ENCODE results near the gene LZTR1.

Gene LZTR1

GRCh38 chr22:21015466-21016006, 33.4 kb downstream of the LZTR1 start:
- Histone ChIP-seq H3K9me2 (replicated peaks; ENCODE audit: insufficient read depth, low read length) (no peaks in the 10 kb centered on the region), H2AFZ (ENCODE audit: low read length) (no peak overlapping the region), H3K4me1 (ENCODE audit: low read length) (no peaks in the 10 kb centered on the region; the same call in 1 of the 2 replicates), H3F3A (ENCODE audit: insufficient read depth, low read length) (no peaks in the 10 kb centered on the region), H3K79me2 (ENCODE audit: low read length) (no peaks in the 10 kb centered on the region), H3K9me3 (replicated peaks; ENCODE audit: insufficient read depth, low read length) (no peaks in the 10 kb centered on the region), H3K27me3 (replicated peaks; ENCODE audit: insufficient read depth, low read length) (peaks cover 53% of the 10 kb centered on the region), H4K20me1 (ENCODE audit: insufficient read depth, low read length) (no peaks in the 10 kb centered on the region), H3K9ac (ENCODE audit: low read length) (no peak overlapping the region), H3K27ac (ENCODE audit: low read length) (no peak overlapping the region), H3K4me3 (ENCODE audit: low read length) (no peak overlapping the region), H3K4me2 (ENCODE audit: low read depth, low read length) (no peak overlapping the region), H3K36me3 (replicated peaks; ENCODE audit: insufficient read depth, low read length) (no peaks in the 10 kb centered on the region)
- no peak for TF ChIP-seq EZH2 (optimal IDR thresholded peaks at IDR 0.05; ENCODE audit: low read depth, low read length)
- no peak for TF ChIP-seq CTCF (IDR thresholded peaks at IDR 0.05; ENCODE audit: low read length)
- TF ChIP-seq EZH2phosphoT487 (IDR thresholded peaks at IDR 0.05; ENCODE audit: low read length), result no peak
- no peak for DNase-seq

- Histone ChIP-seq H3K79me2 (ENCODE audit: low read length) (no peaks in the 10 kb centered on the region), H3K9me3 (replicated peaks; ENCODE audit: insufficient read depth, low read length) (no peaks in the 10 kb centered on the region), H3K27me3 (replicated peaks; ENCODE audit: insufficient read depth, low read length) (peaks cover 52% of the 10 kb centered on the region), H3K4me3 (ENCODE audit: low read length) (no peak overlapping the region), H3K9ac (ENCODE audit: low read length) (no peak overlapping the region), H3K9me2 (replicated peaks; ENCODE audit: insufficient read depth, low read length) (no peaks in the 10 kb centered on the region), H4K20me1 (ENCODE audit: insufficient read depth, low read length) (no peaks in the 10 kb centered on the region), H3K4me1 (ENCODE audit: low read length) (no peaks in the 10 kb centered on the region; the same call in 1 of the 2 replicates), H2AFZ (ENCODE audit: low read length) (no peak overlapping the region), H3F3A (ENCODE audit: insufficient read depth, low read length) (no peaks in the 10 kb centered on the region), H3K4me2 (ENCODE audit: low read depth, low read length) (no peak overlapping the region), H3K27ac (ENCODE audit: low read length) (no peak overlapping the region), H3K36me3 (replicated peaks; ENCODE audit: insufficient read depth, low read length) (no peaks in the 10 kb centered on the region)
- no peak for DNase-seq
- no peak for TF ChIP-seq CTCF (IDR thresholded peaks at IDR 0.05; ENCODE audit: low read length)
- no peak for TF ChIP-seq EZH2phosphoT487 (IDR thresholded peaks at IDR 0.05; ENCODE audit: low read length)
- no peak for TF ChIP-seq EZH2 (optimal IDR thresholded peaks at IDR 0.05; ENCODE audit: low read depth, low read length)
Measured at GRCh38 chr22:21016644-21017420, 34.7 kb downstream of the LZTR1 start.

DNA sequence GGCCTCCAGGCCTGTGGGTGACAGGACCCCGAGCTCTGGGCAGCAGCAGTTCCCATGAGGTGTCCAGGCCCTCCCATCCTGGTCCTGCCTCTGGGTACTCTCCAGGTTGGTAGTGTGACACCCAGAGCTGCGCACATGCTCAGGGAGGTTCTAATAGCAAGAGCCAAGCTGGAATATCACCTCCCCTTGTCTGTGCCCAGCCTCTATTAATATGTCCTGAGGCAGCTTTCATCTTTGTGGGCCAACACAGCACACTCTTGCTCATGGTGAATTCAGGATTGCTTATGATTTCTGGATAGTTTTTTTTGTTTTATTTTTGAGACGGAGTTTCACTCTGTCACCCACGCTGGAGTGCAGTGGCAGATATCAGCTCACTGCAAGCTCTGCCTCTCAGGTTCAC, 36.2 kb downstream of the LZTR1 start:
- H3K4me2 ChIP-seq (ENCODE audit: low read depth, low read length), result no peak overlapping the region
- no peak for DNase-seq
- H3K9me2 ChIP-seq (replicated peaks; ENCODE audit: insufficient read depth, low read length), result no peaks in the 10 kb centered on the region
- H3K4me1 ChIP-seq (ENCODE audit: low read length), result no peaks in the 10 kb centered on the region; the same call in 1 of the 2 replicates
- no peak overlapping the region for H3K27ac ChIP-seq (ENCODE audit: low read length)
- H2AFZ ChIP-seq (ENCODE audit: low read length), result no peak overlapping the region
- H3F3A ChIP-seq (ENCODE audit: insufficient read depth, low read length), result no peaks in the 10 kb centered on the region
- no peak for TF ChIP-seq EZH2 (optimal IDR thresholded peaks at IDR 0.05; ENCODE audit: low read depth, low read length)
- TF ChIP-seq EZH2phosphoT487 (IDR thresholded peaks at IDR 0.05; ENCODE audit: low read length), result no peak
- no peak for TF ChIP-seq CTCF (IDR thresholded peaks at IDR 0.05; ENCODE audit: low read length)
- H3K9me3 ChIP-seq (replicated peaks; ENCODE audit: insufficient read depth, low read length), result no peaks in the 10 kb centered on the region
- H3K79me2 ChIP-seq (ENCODE audit: low read length), result no peaks in the 10 kb centered on the region
- no peak overlapping the region for H3K4me3 ChIP-seq (ENCODE audit: low read length)
- peaks cover 58% of the 10 kb centered on the region for H3K27me3 ChIP-seq (replicated peaks; ENCODE audit: insufficient read depth, low read length)
- H3K36me3 ChIP-seq (replicated peaks; ENCODE audit: insufficient read depth, low read length), result no peaks in the 10 kb centered on the region
- no peak overlapping the region for H3K9ac ChIP-seq (ENCODE audit: low read length)
- H4K20me1 ChIP-seq (ENCODE audit: insufficient read depth, low read length), result no peaks in the 10 kb centered on the region

Measured in MM.1S (cell line).